ENCODE data around the gene SUSD5. TPM values are rescaled to one million over a fixed set of nuclear protein-coding genes. Genes with fewer than 3 reads are reported as not detected.
"Not testable (repeated sequence)": the region's sequence is repeated elsewhere in the genome, so short reads cannot be mapped to it uniquely, and the experiment has no call there.

SUSD5 gene
- total RNA-seq, 4 donors from 2014 or later, result 0.69 to 4.5 (median 2.1) TPM

DNA sequence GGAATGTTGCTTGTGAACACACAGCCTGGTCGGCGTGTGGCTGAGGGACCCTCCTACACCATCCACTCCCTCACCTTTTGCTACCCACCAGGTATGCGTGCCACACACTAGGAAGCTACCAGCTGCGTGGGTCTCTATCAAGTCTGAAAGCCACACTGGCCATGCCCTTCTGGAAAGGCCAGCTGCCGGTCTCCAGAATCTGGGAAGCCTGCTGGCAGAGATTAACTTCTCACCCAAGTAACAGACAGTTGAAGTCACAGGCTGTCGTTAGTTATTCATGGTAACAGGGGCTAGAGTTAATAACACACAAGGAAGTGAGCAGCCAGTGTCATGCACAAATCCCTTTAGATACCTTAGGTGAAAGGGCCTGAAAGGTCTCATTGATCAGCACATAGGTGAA, 48.1 kb downstream of the SUSD5 start:
- TF ChIP-seq POLR2A (IDR thresholded peaks at IDR 0.05) (no peak), POLR2AphosphoS5 (IDR thresholded peaks at IDR 0.05) (no peak), EP300 (IDR thresholded peaks at IDR 0.05) (no peak)
- TF ChIP-seq, protein P1, sequence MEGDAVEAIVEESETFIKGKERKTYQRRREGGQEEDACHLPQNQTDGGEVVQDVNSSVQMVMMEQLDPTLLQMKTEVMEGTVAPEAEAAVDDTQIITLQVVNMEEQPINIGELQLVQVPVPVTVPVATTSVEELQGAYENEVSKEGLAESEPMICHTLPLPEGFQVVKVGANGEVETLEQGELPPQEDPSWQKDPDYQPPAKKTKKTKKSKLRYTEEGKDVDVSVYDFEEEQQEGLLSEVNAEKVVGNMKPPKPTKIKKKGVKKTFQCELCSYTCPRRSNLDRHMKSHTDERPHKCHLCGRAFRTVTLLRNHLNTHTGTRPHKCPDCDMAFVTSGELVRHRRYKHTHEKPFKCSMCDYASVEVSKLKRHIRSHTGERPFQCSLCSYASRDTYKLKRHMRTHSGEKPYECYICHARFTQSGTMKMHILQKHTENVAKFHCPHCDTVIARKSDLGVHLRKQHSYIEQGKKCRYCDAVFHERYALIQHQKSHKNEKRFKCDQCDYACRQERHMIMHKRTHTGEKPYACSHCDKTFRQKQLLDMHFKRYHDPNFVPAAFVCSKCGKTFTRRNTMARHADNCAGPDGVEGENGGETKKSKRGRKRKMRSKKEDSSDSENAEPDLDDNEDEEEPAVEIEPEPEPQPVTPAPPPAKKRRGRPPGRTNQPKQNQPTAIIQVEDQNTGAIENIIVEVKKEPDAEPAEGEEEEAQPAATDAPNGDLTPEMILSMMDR (IDR thresholded peaks at IDR 0.05), result no peak
- H3K4me1 ChIP-seq, result peaks cover 0 to 15% (median 0%) of the 10 kb centered on the region in 3 donors
- no peaks in the 10 kb centered on the region for H3K27me3 ChIP-seq
- no peaks in the 10 kb centered on the region for H3K36me3 ChIP-seq
- no peak overlapping the region for H3K4me3 ChIP-seq
- no peak overlapping the region for H3K27ac ChIP-seq
- WGBS, 2 donors (ENCODE audit: low coverage in 1 of 2), result 95% methylated on average over 3 of the region's 6 CpGs; no CpG with 5 or more reads in 1 of the 2 donors
- no peaks in the 10 kb centered on the region for H3K9me3 ChIP-seq
- no peak for ATAC-seq

DNA sequence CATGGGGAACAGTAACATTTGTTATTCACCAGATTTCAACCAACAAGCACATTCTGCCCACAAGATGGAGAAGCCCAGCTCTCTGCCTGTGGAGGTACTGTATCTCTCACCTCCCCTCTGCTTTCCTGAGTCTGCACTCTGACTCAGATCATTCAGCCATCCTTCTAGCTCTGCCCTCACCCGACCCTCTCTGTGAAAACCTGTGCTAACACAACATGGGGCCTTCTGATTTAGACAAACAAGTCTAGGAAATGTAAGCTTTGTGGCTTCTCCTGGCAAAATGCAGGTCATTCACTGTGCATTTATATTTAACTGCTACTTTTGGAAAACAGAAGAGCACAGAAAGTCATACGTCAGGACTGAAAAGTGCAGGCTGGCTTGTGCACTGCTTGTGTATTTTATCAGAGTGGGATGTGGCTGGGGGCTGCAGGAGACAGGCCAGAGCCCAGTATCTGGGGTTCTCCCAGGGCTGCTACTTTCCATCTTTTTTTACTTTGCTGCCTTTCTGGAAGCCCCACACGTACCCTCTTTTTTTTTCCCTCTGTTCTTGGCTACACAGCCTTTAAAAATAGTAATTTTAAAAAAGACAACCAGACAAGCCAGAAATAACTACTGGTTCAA, 50.8 kb downstream of the SUSD5 start:
- Histone ChIP-seq H3K4me1 (peaks cover 0 to 15% (median 0%) of the 10 kb centered on the region in 3 donors), H3K36me3 (no peaks in the 10 kb centered on the region), H3K27ac (peak overlapping the region in 1 of 4 donors; percentile 21), H3K4me3 (no peak overlapping the region), H3K9me3 (no peaks in the 10 kb centered on the region), H3K27me3 (no peaks in the 10 kb centered on the region)
- 21 to 43% methylated on average over 2 to 3 of the region's 3 CpGs for WGBS, 2 donors (ENCODE audit: low coverage in 1 of 2)
- TF ChIP-seq, protein P1 (IDR thresholded peaks at IDR 0.05), result no peak
- TF ChIP-seq POLR2A (IDR thresholded peaks at IDR 0.05) (no peak), POLR2AphosphoS5 (IDR thresholded peaks at IDR 0.05) (no peak), EP300 (IDR thresholded peaks at IDR 0.05) (no peak)
- no peak for ATAC-seq

DNA sequence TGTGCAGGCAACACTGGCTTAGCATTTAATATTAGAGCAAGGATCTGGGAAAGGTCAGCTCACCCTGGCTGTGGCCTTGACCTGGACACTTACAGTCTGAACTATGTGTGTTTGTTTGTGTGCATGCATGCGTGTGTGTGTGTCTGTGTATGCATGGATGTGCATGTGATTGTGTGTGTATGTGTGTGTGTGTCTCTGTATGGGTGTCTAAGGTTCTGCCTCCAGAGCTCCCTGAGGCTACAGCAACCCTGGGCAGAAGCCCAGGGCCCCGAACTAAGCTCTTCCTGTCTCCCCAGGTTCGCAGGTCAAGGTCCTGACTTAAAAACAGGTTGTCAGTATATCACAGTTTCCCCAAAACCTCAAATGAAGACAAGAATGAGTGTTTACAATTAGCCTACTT, 51.3 kb downstream of the SUSD5 start:
- ATAC-seq, result no peak

DNA sequence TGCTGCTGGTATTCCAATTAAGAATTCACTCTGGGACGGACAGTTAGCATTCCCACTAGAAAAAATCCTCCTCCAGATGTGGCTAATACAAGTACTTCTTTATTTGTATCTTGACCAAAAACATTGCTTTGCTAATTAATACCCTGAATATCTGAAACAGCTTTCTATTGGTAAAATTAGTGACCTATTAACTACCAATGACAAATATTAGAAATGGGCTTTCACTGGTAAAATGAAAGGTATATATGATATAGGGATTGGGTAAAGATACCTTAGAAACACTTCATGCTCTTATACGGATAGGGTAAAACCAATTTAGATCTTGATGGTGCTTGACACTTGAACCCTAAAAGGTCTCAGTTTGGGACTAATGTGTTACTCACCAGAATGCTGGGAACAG, 52.5 kb downstream of the SUSD5 start:
- Histone ChIP-seq H3K27me3 (no peaks in the 10 kb centered on the region), H3K4me3 (no peak overlapping the region), H3K4me1 (peaks cover 0 to 15% (median 0%) of the 10 kb centered on the region in 3 donors), H3K36me3 (no peaks in the 10 kb centered on the region), H3K27ac (no peak overlapping the region), H3K9me3 (no peaks in the 10 kb centered on the region)
- TF ChIP-seq, protein P1 (IDR thresholded peaks at IDR 0.05), result no peak
- TF ChIP-seq EP300 (IDR thresholded peaks at IDR 0.05), result no peak
- no peak for TF ChIP-seq POLR2AphosphoS5 (IDR thresholded peaks at IDR 0.05)
- TF ChIP-seq POLR2A (IDR thresholded peaks at IDR 0.05), result no peak
- WGBS, 2 donors (ENCODE audit: low coverage in 1 of 2), result 78 to 83% methylated on average over 1 to 2 of the region's 2 CpGs
- ATAC-seq, result no peak

More for the DNA sequence above, 51.3 kb downstream of the SUSD5 start:
- 64 to 100% methylated on average over 1 to 2 of the region's 3 CpGs for WGBS, 2 donors (ENCODE audit: low coverage in 1 of 2)
- peak overlapping the region in 1 of 4 donors; percentile 21 for H3K27ac ChIP-seq
- H3K27me3 ChIP-seq, result no peaks in the 10 kb centered on the region
- H3K4me1 ChIP-seq, result peaks cover 0 to 15% (median 0%) of the 10 kb centered on the region in 3 donors
- no peak overlapping the region for H3K4me3 ChIP-seq
- TF ChIP-seq POLR2AphosphoS5 (IDR thresholded peaks at IDR 0.05) (no peak), EP300 (IDR thresholded peaks at IDR 0.05) (no peak), POLR2A (IDR thresholded peaks at IDR 0.05) (no peak)
- TF ChIP-seq, protein P1 (IDR thresholded peaks at IDR 0.05), result no peak
- H3K36me3 ChIP-seq, result no peaks in the 10 kb centered on the region
- H3K9me3 ChIP-seq, result no peaks in the 10 kb centered on the region

DNA sequence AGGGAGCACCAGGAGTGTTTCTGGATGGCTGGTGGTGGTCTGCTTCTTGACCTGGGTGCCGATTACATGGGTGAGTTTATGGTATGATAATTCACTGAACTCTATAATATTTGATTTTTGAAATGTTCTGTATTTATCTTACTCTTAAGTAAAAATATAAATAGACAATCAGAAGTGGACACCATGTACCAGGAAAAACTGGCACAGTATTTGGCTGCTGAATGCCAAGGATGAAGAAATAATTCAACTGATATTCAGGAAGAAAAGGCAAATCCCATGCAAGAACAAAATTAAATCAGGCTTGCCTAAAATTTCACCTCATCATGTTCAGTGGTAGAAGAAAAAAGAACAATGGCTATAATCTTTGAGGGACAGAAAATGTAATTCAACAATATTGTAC, 53.2 kb downstream of the SUSD5 start:
- 75 to 77% methylated on average over 1 of the region's 1 CpG for WGBS, 2 donors (ENCODE audit: low coverage in 1 of 2)
- ATAC-seq, result no peak
- Histone ChIP-seq H3K27me3 (no peaks in the 10 kb centered on the region), H3K4me1 (peaks cover 0 to 15% (median 0%) of the 10 kb centered on the region in 3 donors), H3K36me3 (no peaks in the 10 kb centered on the region), H3K9me3 (no peaks in the 10 kb centered on the region), H3K4me3 (no peak overlapping the region), H3K27ac (no peak overlapping the region)
- peak; percentile 36 for TF ChIP-seq POLR2AphosphoS5 (IDR thresholded peaks at IDR 0.05)
- TF ChIP-seq, protein P1 (IDR thresholded peaks at IDR 0.05), result no peak

DNA sequence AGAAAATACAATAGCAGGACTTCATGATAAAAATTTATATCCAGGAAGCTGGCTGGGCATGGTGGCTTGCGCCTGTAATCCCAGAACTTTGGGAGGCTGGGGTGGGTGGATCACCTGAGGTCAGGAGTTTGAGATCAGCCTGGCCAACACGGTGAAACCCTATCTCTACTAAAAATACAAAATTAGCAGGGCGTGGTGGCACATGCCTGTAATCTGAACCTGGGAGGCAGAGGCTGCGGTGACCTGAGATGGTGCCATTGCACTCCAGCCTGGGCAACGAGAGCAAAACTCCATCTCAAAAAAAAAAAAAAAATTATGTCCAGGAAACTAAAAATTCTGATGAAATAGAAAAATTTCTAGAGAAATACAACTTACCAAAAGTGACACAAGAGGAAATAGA, 56.0 kb downstream of the SUSD5 start:
- not testable (repeated sequence) for H3K27me3 ChIP-seq, H3K4me1 ChIP-seq, H3K36me3 ChIP-seq, H3K27ac ChIP-seq, H3K4me3 ChIP-seq, H3K9me3 ChIP-seq, ATAC-seq
- WGBS, 2 donors (ENCODE audit: low coverage in 1 of 2), result 81 to 93% methylated on average over 3 to 5 of the region's 5 CpGs

Measured in gastroesophageal sphincter (tissue), 4 donors.